ENCODE results near the gene SLC22A25. TPM values are rescaled to one million over a fixed set of nuclear protein-coding genes. Genes with fewer than 3 reads are reported as not detected.

SLC22A25 gene
- total RNA-seq: not detected in 3 replicates
- long read RNA-seq: 0 reads

DNA sequence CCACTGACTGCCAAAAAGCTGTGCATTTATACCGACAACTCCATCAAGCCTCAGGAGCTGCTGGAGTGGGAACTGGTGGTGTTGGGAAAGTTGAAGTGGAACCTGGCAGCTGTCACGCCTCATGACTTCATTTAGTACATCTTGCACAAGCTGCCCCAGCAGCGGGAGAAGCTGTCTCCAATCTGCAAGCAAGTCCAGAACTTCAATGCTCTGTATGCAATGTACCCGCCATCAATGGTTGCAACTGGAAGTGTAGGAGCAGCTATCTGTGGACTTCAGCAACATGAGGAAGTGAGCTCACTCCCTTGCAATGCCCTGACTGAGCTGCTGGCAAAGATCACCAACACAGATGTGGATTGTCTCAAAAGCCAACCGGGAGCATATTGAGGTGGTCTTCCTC is at the start of gene SLC22A25:
Gene SLC22A25 (minus strand): TSS at position 67 of the 400 bp plus-strand sequence. CDS start 13,947 bp downstream, outside the sequence.
- DNase-seq (ENCODE audit: low spot score): no peak
- TF ChIP-seq CTCF (IDR thresholded peaks at IDR 0.05): no peak
- Mint-ChIP-seq H3K4me1 (ENCODE audit: low read depth) (no peaks in the 10 kb centered on the region), H3K9me3 (ENCODE audit: low read depth) (no peaks in the 10 kb centered on the region), H3K4me3 (ENCODE audit: unreplicated experiment) (no peak within 1 kb of the TSS), H3K27ac (ENCODE audit: unreplicated experiment) (no peak within 1 kb of the TSS), H3K27me3 (ENCODE audit: low read depth) (peaks cover 4% of the 10 kb centered on the region), H3K36me3 (ENCODE audit: low read depth) (no peaks in the 10 kb centered on the region)

DNA sequence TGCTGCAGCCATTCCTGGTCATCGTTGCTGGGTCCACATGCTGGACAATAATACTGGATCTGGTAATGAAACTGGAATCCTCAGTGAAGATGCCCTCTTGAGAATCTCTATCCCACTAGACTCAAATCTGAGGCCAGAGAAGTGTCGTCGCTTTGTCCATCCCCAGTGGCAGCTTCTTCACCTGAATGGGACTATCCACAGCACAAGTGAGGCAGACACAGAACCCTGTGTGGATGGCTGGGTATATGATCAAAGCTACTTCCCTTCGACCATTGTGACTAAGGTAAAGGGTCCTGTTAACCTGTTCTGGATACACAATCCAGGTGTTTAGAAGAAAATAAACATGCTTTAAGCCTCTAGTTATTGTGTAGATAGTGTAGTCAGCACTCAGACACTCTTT is 46.9 kb upstream of the SLC22A25 start:
- TF ChIP-seq CTCF (IDR thresholded peaks at IDR 0.05): no peak
- H3K9me3 Mint-ChIP-seq (ENCODE audit: low read depth): peaks cover 16% of the 10 kb centered on the region
- H3K27me3 Mint-ChIP-seq (ENCODE audit: low read depth): peaks cover 2% of the 10 kb centered on the region
- no peak overlapping the region for H3K27ac Mint-ChIP-seq (ENCODE audit: unreplicated experiment)
- no peaks in the 10 kb centered on the region for H3K36me3 Mint-ChIP-seq (ENCODE audit: low read depth)
- H3K4me1 Mint-ChIP-seq (ENCODE audit: low read depth): no peaks in the 10 kb centered on the region
- no peak for DNase-seq (ENCODE audit: low spot score)
- H3K4me3 Mint-ChIP-seq (ENCODE audit: unreplicated experiment): no peak overlapping the region

DNA sequence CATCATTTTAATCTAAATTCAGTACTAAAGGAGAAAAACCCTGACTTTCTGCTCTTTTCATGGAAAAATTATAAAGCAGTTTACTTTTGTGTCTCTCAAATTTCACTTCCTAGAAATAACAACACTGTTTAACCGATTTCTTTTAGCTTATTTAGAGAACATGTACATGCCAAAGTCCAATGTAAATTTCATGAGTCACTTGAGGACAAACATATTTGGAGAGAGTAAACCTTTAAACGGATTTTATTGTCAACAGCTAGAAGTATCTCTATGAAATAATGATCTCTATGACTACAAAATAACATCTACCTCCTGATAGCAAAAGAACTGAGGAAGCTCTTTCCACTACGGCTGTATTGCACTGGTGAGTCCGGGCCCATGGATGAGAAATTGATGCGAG is 46.3 kb upstream of the SLC22A25 start:
- H3K36me3 Mint-ChIP-seq (ENCODE audit: low read depth): no peaks in the 10 kb centered on the region

GRCh38 chr11:63282579-63282978 is 39.2 kb upstream of the SLC22A25 start:
- Mint-ChIP-seq H3K36me3 (ENCODE audit: low read depth) (no peaks in the 10 kb centered on the region), H3K4me1 (ENCODE audit: low read depth) (peaks cover 5% of the 10 kb centered on the region), H3K9me3 (ENCODE audit: low read depth) (peaks cover 2% of the 10 kb centered on the region), H3K4me3 (ENCODE audit: unreplicated experiment) (no peak overlapping the region), H3K27ac (ENCODE audit: unreplicated experiment) (no peak overlapping the region), H3K27me3 (ENCODE audit: low read depth) (peaks cover 22% of the 10 kb centered on the region)
- DNase-seq (ENCODE audit: low spot score): no peak
- no peak for TF ChIP-seq CTCF (IDR thresholded peaks at IDR 0.05)

More for the DNA sequence above, 46.3 kb upstream of the SLC22A25 start:
- TF ChIP-seq CTCF (IDR thresholded peaks at IDR 0.05): no peak
- Mint-ChIP-seq H3K9me3 (ENCODE audit: low read depth) (peaks cover 16% of the 10 kb centered on the region), H3K27me3 (ENCODE audit: low read depth) (peaks cover 8% of the 10 kb centered on the region), H3K27ac (ENCODE audit: unreplicated experiment) (no peak overlapping the region), H3K4me1 (ENCODE audit: low read depth) (no peaks in the 10 kb centered on the region), H3K4me3 (ENCODE audit: unreplicated experiment) (no peak overlapping the region)
- DNase-seq (ENCODE audit: low spot score): no peak

DNA sequence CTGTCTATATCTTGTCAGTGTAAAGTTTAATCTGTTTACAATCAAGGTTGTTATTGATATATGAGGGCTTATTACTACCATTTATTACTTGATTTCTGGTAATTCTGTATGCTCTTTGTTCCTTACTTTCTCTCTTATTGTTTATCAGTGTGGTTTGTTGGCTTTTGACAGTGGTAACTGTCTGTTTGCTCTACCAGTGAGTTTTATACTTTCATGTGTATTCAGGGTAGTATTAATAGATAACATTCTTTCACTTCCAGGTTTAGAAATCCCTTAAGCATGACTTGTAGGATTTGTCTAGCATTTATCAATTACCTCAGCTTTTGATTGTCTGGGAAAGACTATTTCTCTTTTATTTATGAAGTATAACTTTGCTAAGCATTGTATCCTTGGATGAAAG is 37.5 kb upstream of the SLC22A25 start:
- Mint-ChIP-seq H3K9me3 (ENCODE audit: low read depth) (no peaks in the 10 kb centered on the region), H3K4me3 (ENCODE audit: unreplicated experiment) (no peak overlapping the region), H3K36me3 (ENCODE audit: low read depth) (no peaks in the 10 kb centered on the region), H3K4me1 (ENCODE audit: low read depth) (peaks cover 5% of the 10 kb centered on the region), H3K27ac (ENCODE audit: unreplicated experiment) (no peak overlapping the region), H3K27me3 (ENCODE audit: low read depth) (peaks cover 23% of the 10 kb centered on the region)
- DNase-seq (ENCODE audit: low spot score): no peak
- no peak for TF ChIP-seq CTCF (IDR thresholded peaks at IDR 0.05)
